A549 (cell line): ENCODE data around the gene LATS2. TPM values are rescaled to one million over a fixed set of nuclear protein-coding genes. Genes with fewer than 3 reads are reported as not detected.
A peak's percentile ranks its signal among the peaks of the same experiment; 100 is the strongest.

Experiments
- ATAC-seq, 2 experiments: fragments of 200-7000 bp in 1 of 2; fragments of >200 bp in 1 of 2; cut with Nextera tagmentation in 1 of 2; cut with Tn5 transposase in 1 of 2; 3 replicates each; pipeline versions ENCODE4 v1.8.0 to v1.9.1; 2018 to 2020; ENCODE audit warnings: mild to moderate bottlenecking in 1 of 2, moderate library complexity in 1 of 2
- CTCF ChIA-PET: fragments of 300-600 bp; sonication (Branson Sonifier 250); formaldehyde crosslinking; extraction: SDS; loops from one replicate; lab custom pipeline; 2021; ENCODE audit warnings: antibody characterized with exemption, inconsistent platforms; lab: Yijun Ruan, JAX
- POLR2A ChIA-PET: fragments of 350-600 bp; formaldehyde crosslinking; extraction: SDS; loops from one replicate; lab custom pipeline; 2021; ENCODE audit warnings: antibody characterized with exemption, inconsistent platforms; lab: Yijun Ruan, JAX
- DNase-seq, 2 experiments: peaks; one replicate each; pipeline versions ENCODE4 v3.0.0 to v3.0.0-alpha.2; 2011 to 2016; ENCODE audit warnings: low read depth in 1 of 2, low spot score in 1 of 2
- FAIRE-seq: peaks from 2 replicates; lab custom pipeline; 2011; peaks lifted over from hg19 to GRCh38; lab: Jason Lieb, UNC
- H3K27ac ChIP-seq, 2 experiments: fragments of >200 bp; sonication (Bioruptor Twin); formaldehyde crosslinking; 3 replicates each; pipeline ENCODE4 v1.5.1; 2016 to 2017
- H3K4me1 ChIP-seq: fragments of >200 bp; sonication (Bioruptor Twin); formaldehyde crosslinking; 3 replicates; pipeline ENCODE4 v1.6.1; 2016
- H3K4me2 ChIP-seq: fragments of >200 bp; sonication (Bioruptor Twin); formaldehyde crosslinking; 3 replicates; pipeline ENCODE4 v1.6.1; 2016
- H3K4me3 ChIP-seq: fragments of >200 bp; sonication (Bioruptor Twin); formaldehyde crosslinking; 3 replicates; pipeline ENCODE4 v1.5.1; 2016
- H3K9me3 ChIP-seq: fragments of >200 bp; sonication (Bioruptor Twin); formaldehyde crosslinking; 3 replicates; pipeline ENCODE4 v1.6.1; 2016
- ATOH8 ChIP-seq: fragments of 250-450 bp; sonication (Bioruptor Pico); IDR thresholded peaks from 2 replicates; pipeline ENCODE4 v1.5.0; 2020; ENCODE audit warnings: low read depth, mild to moderate bottlenecking, moderate library complexity
- CBX2 ChIP-seq: fragments of 200-600 bp; sonication (generic); IDR thresholded peaks from 2 replicates; pipeline ENCODE4 v1.6.1; 2016; ENCODE audit warnings: low read depth, mild to moderate bottlenecking, borderline replicate concordance
- CEBPB ChIP-seq, 2 experiments: fragments of >200 bp in 1 of 2; sonication (Bioruptor Twin) in 1 of 2; formaldehyde crosslinking in 1 of 2; IDR thresholded peaks; 2 replicates each; pipeline ENCODE4 v1.6.1; 2012 to 2016
- CHD2 ChIP-seq: fragments of 150-350 bp; IDR thresholded peaks from 2 replicates; pipeline ENCODE4 v1.6.1; 2014; ENCODE audit warnings: low read length; ENCODE audit not compliant: partially characterized antibody
- CTCF ChIP-seq: fragments of >200 bp; sonication (Bioruptor Twin); formaldehyde crosslinking; IDR thresholded peaks from 3 replicates; pipeline ENCODE4 v1.5.1; 2016
- EHMT2 ChIP-seq: fragments of 200-600 bp; sonication (generic); IDR thresholded peaks from 2 replicates; pipeline ENCODE4 v1.6.1; 2016; ENCODE audit warnings: antibody characterized with exemption, low read depth, mild to moderate bottlenecking, moderate library complexity
- EP300 ChIP-seq, 2 experiments: fragments of >200 bp; sonication (Bioruptor Twin); formaldehyde crosslinking; IDR thresholded peaks; 2 replicates in 1 of 2; 3 replicates in 1 of 2; pipeline ENCODE4 v1.6.1; 2016 to 2017
- HES2 ChIP-seq: fragments of >200 bp; sonication (Bioruptor Twin); formaldehyde crosslinking; IDR thresholded peaks from 2 replicates; pipeline ENCODE4 v1.6.1; 2016
- HEYL ChIP-seq: fragments of 250-450 bp; sonication (Bioruptor Pico); IDR thresholded peaks from 2 replicates; pipeline ENCODE4 v1.8.0; 2021; ENCODE audit warnings: mild to moderate bottlenecking, moderate library complexity
- HMGXB4 ChIP-seq: fragments of 250-450 bp; sonication (Bioruptor Pico); IDR thresholded peaks from 2 replicates; pipeline ENCODE4 v1.5.0; 2021; ENCODE audit warnings: mild to moderate bottlenecking, moderate library complexity, borderline replicate concordance
- HOXB13 ChIP-seq: fragments of 250-450 bp; sonication (Bioruptor Pico); IDR thresholded peaks from 2 replicates; pipeline ENCODE4 v1.5.0; 2020; ENCODE audit warnings: low read depth, mild to moderate bottlenecking, moderate library complexity
- JUNB ChIP-seq: fragments of >200 bp; sonication (Bioruptor Twin); formaldehyde crosslinking; IDR thresholded peaks from 2 replicates; pipeline ENCODE4 v1.6.1; 2016
- MYC ChIP-seq: IDR thresholded peaks from 2 replicates; pipeline ENCODE4 v1.6.1; 2012; ENCODE audit warnings: mild to moderate bottlenecking, inconsistent platforms, low read length, improper control_type of control experiment, borderline replicate concordance
- NPAS2 ChIP-seq: fragments of 250-450 bp; sonication (Bioruptor Pico); IDR thresholded peaks from 2 replicates; pipeline ENCODE4 v1.8.0; 2022; ENCODE audit warnings: mild to moderate bottlenecking, moderate library complexity, borderline replicate concordance
- NR3C1 ChIP-seq: fragments of >200 bp; sonication (Bioruptor Twin); formaldehyde crosslinking; IDR thresholded peaks from 3 replicates; pipeline ENCODE4 v1.6.1; 2017
- POLR2AphosphoS2 ChIP-seq: conservative IDR thresholded peaks from 2 replicates; pipeline ENCODE4 v1.6.1; 2012; ENCODE audit warnings: low read length, improper control_type of control experiment, inconsistent platforms
- REST ChIP-seq: fragments of 200-600 bp; sonication (generic); IDR thresholded peaks from 2 replicates; pipeline ENCODE4 v1.6.1; 2016; ENCODE audit warnings: antibody characterized with exemption, mild to moderate bottlenecking, moderate library complexity
- USF2 ChIP-seq: fragments of 450-650 bp; IDR thresholded peaks from 2 replicates; pipeline ENCODE4 v1.6.1; 2014; ENCODE audit warnings: antibody characterized with exemption
- ZFP36 ChIP-seq: fragments of 450-650 bp; IDR thresholded peaks from 2 replicates; pipeline ENCODE4 v1.6.1; 2014; ENCODE audit warnings: borderline replicate concordance; ENCODE audit not compliant: partially characterized antibody
- ZSCAN20 ChIP-seq: fragments of 250-450 bp; sonication (Bioruptor Pico); IDR thresholded peaks from 2 replicates; pipeline ENCODE4 v1.8.0; 2022; ENCODE audit warnings: mild to moderate bottlenecking, moderate library complexity
- WGBS: methylation state at CpG from one replicate; pipeline ENCODE4 v1.1.6; 2017; ENCODE audit errors: missing lambda C conversion rate; 5-methylcytosine and 5-hydroxymethylcytosine counted together
- polyA plus RNA-seq, 4 experiments: library from polyadenylated mRNA; depleted of rRNA in 3 of 4; stranded (reverse); fragments of >200 nt; fragmentation: RNase III in 1 of 4; extraction: RNeasy Plus Mini Kit Qiagen cat#74134 plus additional on column Dnase treatment in 1 of 4; gene quantifications; 2 replicates in 3 of 4; 3 replicates in 1 of 4; pipeline ENCODE4 v1.2.3, GENCODE V29; 2011 to 2017

The LATS2 gene
- polyA plus RNA-seq, 2 of the 4 experiments (the other 2 are of a cell fraction): 7.8 to 7.9 TPM

- no peak overlapping the region for H3K4me2 ChIP-seq
- TF ChIP-seq CHD2 (no peak), HMGXB4 (CRISPR knock-in tag) (no peak), NR3C1 (no peak), ATOH8 (CRISPR knock-in tag) (no peak), HEYL (no peak), HOXB13 (CRISPR knock-in tag) (no peak), USF2 (no peak), MYC (no peak)
- TF ChIP-seq, all 56 proteins: peak for 0
- Histone ChIP-seq H3K4me1 (peaks cover 37% of the 10 kb centered on the region), H3K27ac (no peak overlapping the region), H3K9me3 (no peaks in the 10 kb centered on the region), H3K4me3 (no peak overlapping the region)
- ATAC-seq: no peak
- DNase-seq: no peak
- WGBS: 70% methylated on average over 5 of the region's 5 CpGs
- ChIA-PET POLR2A (no interaction called here), CTCF (no interaction called here)
- FAIRE-seq: no peak
These were observed 41.2 kb downstream of the LATS2 start for GRCh38 chr13:21020176-21020575.

- FAIRE-seq: no peak
These were observed 43.2 kb downstream of the LATS2 start for GRCh38 chr13:21018220-21018619.

More at GRCh38 chr13:21018220-21018619, 43.2 kb downstream of the LATS2 start:
- TF ChIP-seq EP300 (IDR thresholded peaks at IDR 0.05): no peak
- no peak for TF ChIP-seq CBX2
- TF ChIP-seq ZFP36: no peak
- no peak for TF ChIP-seq REST
- TF ChIP-seq MYC: no peak
- TF ChIP-seq USF2: no peak
- TF ChIP-seq CHD2: no peak
- no peak for TF ChIP-seq NPAS2 (CRISPR knock-in tag)
- no peak for TF ChIP-seq EHMT2
- no peak for TF ChIP-seq NR3C1
- TF ChIP-seq POLR2AphosphoS2: no peak
- no peak for TF ChIP-seq CEBPB (IDR thresholded peaks at IDR 0.05)
- no peak for TF ChIP-seq CTCF
- TF ChIP-seq HES2: no peak
- TF ChIP-seq ZSCAN20 (CRISPR knock-in tag): no peak
- no peak for TF ChIP-seq HOXB13 (CRISPR knock-in tag)
- TF ChIP-seq JUNB: no peak
- POLR2A ChIA-PET: no interaction called here
- H3K4me2 ChIP-seq: no peak overlapping the region
- ATAC-seq (no peak), DNase-seq (no peak)
- peaks cover 57% of the 10 kb centered on the region for H3K4me1 ChIP-seq
- CTCF ChIA-PET: no interaction called here
- peak overlapping the region in 1 of 2 experiments; percentile 78; a peak in 3 of 6 replicates for H3K27ac ChIP-seq
- 82% methylated on average over 4 of the region's 4 CpGs for WGBS
- no peak overlapping the region for H3K4me3 ChIP-seq
- no peaks in the 10 kb centered on the region for H3K9me3 ChIP-seq
